ENCODE results near the gene FTH1. TPM values are rescaled to one million over a fixed set of nuclear protein-coding genes. Genes with fewer than 3 reads are reported as not detected.
"Not testable (repeated sequence)": the region's sequence is repeated elsewhere in the genome, so short reads cannot be mapped to it uniquely, and the experiment has no call there.

The FTH1 gene
- polyA plus RNA-seq, 4 donors, result 3,413 to 10,000 (median 8,267) TPM

- Histone ChIP-seq H3K27ac (ENCODE audit: low read depth in 1 of 3, low read length in 2 of 3) (no peak overlapping the region), H3K9me3 (ENCODE audit: control insufficient read depth in 2 of 2, insufficient read depth in 1 of 2, low read depth in 1 of 2, low read length in 1 of 2) (no peaks in the 10 kb centered on the region), H3K27me3 (ENCODE audit: control insufficient read depth in 3 of 3, insufficient read depth in 3 of 3, low read length in 3 of 3) (no peaks in the 10 kb centered on the region), H3K4me1 (ENCODE audit: control insufficient read depth in 3 of 3, insufficient read depth in 2 of 3, low read depth in 1 of 3, low read length in 2 of 3) (peaks cover 0 to 9% (median 4%) of the 10 kb centered on the region in 3 donors), H3K36me3 (ENCODE audit: control insufficient read depth in 3 of 3, insufficient read depth in 2 of 3, low read depth in 1 of 3, low read length in 3 of 3) (no peaks in the 10 kb centered on the region), H3K4me3 (ENCODE audit: low read depth in 1 of 3, low read length in 3 of 3) (no peak overlapping the region)
- 80 to 100% (median 99%) methylated on average over 4 of the region's 4 CpGs for WGBS, 3 donors
- DNase-seq (no peak), FAIRE-seq (no peak)
These were observed 43.6 kb upstream of the FTH1 start for GRCh38 chr11:62010935-62011528.

DNA sequence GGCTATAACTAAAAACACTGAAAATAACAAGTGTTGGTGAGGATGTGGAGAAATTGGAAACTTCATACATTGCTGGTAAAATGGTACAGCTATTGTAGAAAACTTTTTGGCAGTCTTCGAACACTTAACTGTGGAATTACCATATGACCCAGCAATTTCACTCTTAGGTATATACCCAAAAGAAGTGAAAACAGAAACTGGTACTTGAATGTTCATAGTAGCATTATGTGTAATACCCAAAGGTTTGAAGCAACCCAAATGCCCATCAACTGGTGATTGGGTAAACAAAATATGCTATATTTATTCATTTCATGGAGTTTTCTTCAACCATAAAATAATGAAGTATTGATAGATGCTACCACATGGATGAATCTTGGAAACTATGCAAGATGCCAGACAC lies 40.8 kb upstream of the FTH1 start:
- Histone ChIP-seq H3K4me1 (ENCODE audit: control insufficient read depth in 3 of 3, insufficient read depth in 2 of 3, low read depth in 1 of 3, low read length in 2 of 3) (peaks cover 0 to 4% (median 0%) of the 10 kb centered on the region in 3 donors), H3K27me3 (ENCODE audit: control insufficient read depth in 3 of 3, insufficient read depth in 3 of 3, low read length in 3 of 3) (no peaks in the 10 kb centered on the region), H3K27ac (ENCODE audit: low read depth in 1 of 3, low read length in 2 of 3) (no peak overlapping the region), H3K4me3 (ENCODE audit: low read depth in 1 of 3, low read length in 3 of 3) (no peak overlapping the region), H3K9me3 (ENCODE audit: control insufficient read depth in 2 of 2, insufficient read depth in 1 of 2, low read depth in 1 of 2, low read length in 1 of 2) (no peaks in the 10 kb centered on the region), H3K36me3 (ENCODE audit: control insufficient read depth in 3 of 3, insufficient read depth in 2 of 3, low read depth in 1 of 3, low read length in 3 of 3) (no peaks in the 10 kb centered on the region)
- DNase-seq (no peak), FAIRE-seq (no peak)
- WGBS, 3 donors, result 64 to 94% (median 85%) methylated on average over 1 of the region's 1 CpG

DNA sequence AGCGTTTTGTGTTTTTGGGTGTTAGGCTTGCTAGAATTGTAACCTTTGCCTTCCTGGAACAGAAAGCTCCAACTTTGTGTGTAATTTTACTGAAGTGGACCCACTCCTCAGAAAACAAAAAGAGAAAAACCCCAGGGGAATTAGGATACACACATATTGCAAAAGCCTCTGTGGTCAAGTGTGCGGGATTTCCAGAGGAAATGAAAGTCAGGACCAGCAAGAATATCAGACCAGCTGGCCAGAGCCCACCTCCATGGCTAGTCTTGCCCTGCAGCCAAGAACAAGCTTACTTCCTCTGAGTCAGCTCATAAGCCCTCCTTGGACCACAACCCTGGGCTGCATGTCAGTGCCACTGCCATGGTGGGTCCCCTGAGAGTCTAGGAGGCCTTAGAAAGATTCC lies 37.0 kb upstream of the FTH1 start:
- DNase-seq (no peak), FAIRE-seq (no peak)

GRCh38 chr11:62002283-62002682 lies 34.8 kb upstream of the FTH1 start:
- not testable (repeated sequence) for FAIRE-seq; H3K36me3 ChIP-seq (ENCODE audit: control insufficient read depth in 3 of 3, insufficient read depth in 2 of 3, low read depth in 1 of 3, low read length in 3 of 3); H3K27me3 ChIP-seq (ENCODE audit: control insufficient read depth in 3 of 3, insufficient read depth in 3 of 3, low read length in 3 of 3); H3K4me3 ChIP-seq (ENCODE audit: low read depth in 1 of 3, low read length in 3 of 3); DNase-seq
- Histone ChIP-seq H3K9me3 (ENCODE audit: control insufficient read depth in 2 of 2, insufficient read depth in 1 of 2, low read depth in 1 of 2, low read length in 1 of 2) (peaks cover 1 to 17% of the 10 kb centered on the region in 2 donors), H3K27ac (ENCODE audit: low read depth in 1 of 3, low read length in 2 of 3) (peak overlapping the region; percentile 55 to 78 (median 67)), H3K4me1 (ENCODE audit: control insufficient read depth in 3 of 3, insufficient read depth in 2 of 3, low read depth in 1 of 3, low read length in 2 of 3) (peaks cover 0 to 21% (median 0%) of the 10 kb centered on the region in 3 donors)
- WGBS, 3 donors, result 85 to 90% (median 88%) methylated on average over 8 of the region's 8 CpGs

More for the DNA sequence above, 37.0 kb upstream of the FTH1 start:
- H3K4me3 ChIP-seq (ENCODE audit: low read depth in 1 of 3, low read length in 3 of 3), result no peak overlapping the region
- H3K27me3 ChIP-seq (ENCODE audit: control insufficient read depth in 3 of 3, insufficient read depth in 3 of 3, low read length in 3 of 3), result no peaks in the 10 kb centered on the region
- peaks cover 0 to 5% of the 10 kb centered on the region in 2 donors for H3K9me3 ChIP-seq (ENCODE audit: control insufficient read depth in 2 of 2, insufficient read depth in 1 of 2, low read depth in 1 of 2, low read length in 1 of 2)
- peak overlapping the region in 1 of 3 donors; percentile 58 for H3K27ac ChIP-seq (ENCODE audit: low read depth in 1 of 3, low read length in 2 of 3)
- no peaks in the 10 kb centered on the region for H3K36me3 ChIP-seq (ENCODE audit: control insufficient read depth in 3 of 3, insufficient read depth in 2 of 3, low read depth in 1 of 3, low read length in 3 of 3)
- H3K4me1 ChIP-seq (ENCODE audit: control insufficient read depth in 3 of 3, insufficient read depth in 2 of 3, low read depth in 1 of 3, low read length in 2 of 3), result peaks cover 0 to 21% (median 0%) of the 10 kb centered on the region in 3 donors
- 47 to 72% (median 58%) methylated on average over 2 of the region's 2 CpGs for WGBS, 3 donors

DNA sequence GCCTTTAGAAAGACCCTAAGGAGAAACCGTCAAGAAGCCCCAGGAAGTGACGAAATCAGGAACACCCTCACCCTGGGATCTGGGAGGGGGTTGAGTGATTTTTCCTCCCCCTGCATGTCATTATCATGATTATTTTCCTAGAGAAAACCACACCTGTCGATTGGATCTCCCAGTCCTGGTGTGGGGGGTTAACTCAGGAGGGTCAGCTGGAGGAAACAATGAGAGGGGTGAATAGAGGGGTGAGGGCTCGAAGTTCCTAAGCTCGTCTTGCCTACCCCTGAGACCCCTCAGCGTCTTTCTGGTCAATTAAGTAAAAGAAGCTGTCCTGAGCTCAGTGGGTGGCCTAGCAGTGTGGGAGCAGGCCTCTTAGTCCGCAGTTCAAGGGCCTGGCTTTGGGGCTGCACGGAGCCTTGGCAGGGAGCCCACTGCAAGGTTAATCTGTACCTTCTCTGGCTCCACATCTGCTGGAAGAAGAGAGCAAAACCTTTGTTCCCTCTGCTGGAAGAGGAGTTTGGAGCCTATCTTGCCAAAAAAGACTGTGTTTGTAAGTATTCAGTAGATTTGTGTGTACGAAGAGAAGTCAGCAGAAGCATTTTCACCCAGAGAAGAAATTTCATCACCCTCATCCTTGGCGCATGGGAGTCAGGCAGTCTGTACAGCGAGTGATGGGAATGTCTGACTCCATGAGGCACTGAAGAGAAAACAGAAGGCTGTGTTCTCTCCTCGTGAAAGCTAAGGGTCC lies 34.2 kb upstream of the FTH1 start:
- peaks cover 0 to 21% (median 0%) of the 10 kb centered on the region in 3 donors for H3K4me1 ChIP-seq (ENCODE audit: control insufficient read depth in 3 of 3, insufficient read depth in 2 of 3, low read depth in 1 of 3, low read length in 2 of 3)
- DNase-seq, result peak; percentile 83 to 89

GRCh38 chr11:62000539-62001446 lies 33.4 kb upstream of the FTH1 start:
- H3K27ac ChIP-seq (ENCODE audit: low read depth in 1 of 3, low read length in 2 of 3), result peak overlapping the region; percentile 67 to 78 (median 78)

More for the DNA sequence above, 34.2 kb upstream of the FTH1 start:
- Histone ChIP-seq H3K9me3 (ENCODE audit: control insufficient read depth in 2 of 2, insufficient read depth in 1 of 2, low read depth in 1 of 2, low read length in 1 of 2) (peaks cover 1 to 17% of the 10 kb centered on the region in 2 donors), H3K27me3 (ENCODE audit: control insufficient read depth in 3 of 3, insufficient read depth in 3 of 3, low read length in 3 of 3) (no peaks in the 10 kb centered on the region), H3K36me3 (ENCODE audit: control insufficient read depth in 3 of 3, insufficient read depth in 2 of 3, low read depth in 1 of 3, low read length in 3 of 3) (peaks cover 0 to 2% (median 0%) of the 10 kb centered on the region in 3 donors), H3K27ac (ENCODE audit: low read depth in 1 of 3, low read length in 2 of 3) (peak overlapping the region; percentile 67 to 78 (median 78)), H3K4me3 (ENCODE audit: low read depth in 1 of 3, low read length in 3 of 3) (no peak overlapping the region)
- no peak for FAIRE-seq
- 15 to 41% (median 21%) methylated on average over 12 of the region's 12 CpGs for WGBS, 3 donors

DNA sequence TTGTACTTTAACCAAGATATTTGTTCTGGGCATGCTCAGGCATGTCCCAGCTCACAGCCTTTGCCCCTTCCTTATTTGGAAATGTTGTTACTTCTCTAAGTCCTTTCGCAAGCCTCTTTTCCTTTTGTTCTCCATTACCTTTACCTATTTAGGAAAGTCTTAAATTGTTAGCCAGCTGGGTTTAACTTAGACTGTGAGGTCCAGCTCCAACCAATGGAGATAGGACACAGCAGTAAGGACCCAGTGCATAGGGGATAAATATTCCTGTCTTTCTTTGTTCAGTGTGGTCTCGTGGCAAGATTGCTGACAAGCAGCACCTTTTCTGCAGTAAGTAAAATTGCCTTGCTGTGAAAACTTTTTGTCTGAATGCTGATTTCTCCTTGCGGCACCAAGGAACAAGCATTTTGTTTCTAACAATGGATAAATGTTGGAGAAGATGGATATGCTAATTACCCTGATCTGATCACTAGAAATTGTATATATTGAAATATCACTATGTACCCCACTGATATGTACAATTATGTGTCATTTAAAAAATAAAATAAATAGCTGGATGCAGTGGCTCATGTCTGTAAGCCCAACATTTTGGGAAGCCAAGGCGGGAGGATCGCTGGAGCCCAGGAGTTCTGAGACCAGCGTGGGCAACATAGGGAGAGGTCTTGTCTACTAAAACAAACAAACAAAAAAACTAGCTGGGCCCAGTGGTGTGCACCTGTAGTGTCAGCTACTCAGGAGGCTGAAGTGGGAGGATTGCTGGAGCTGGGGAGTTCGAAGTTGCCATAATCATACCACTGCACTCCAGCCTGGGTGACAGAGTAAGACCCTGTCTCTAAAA lies 31.9 kb upstream of the FTH1 start:
- DNase-seq (peak in 1 of 2 donors; percentile 48), FAIRE-seq (no peak)
- WGBS, 3 donors, result 92 to 97% (median 95%) methylated on average over 7 of the region's 7 CpGs
- H3K36me3 ChIP-seq (ENCODE audit: control insufficient read depth in 3 of 3, insufficient read depth in 2 of 3, low read depth in 1 of 3, low read length in 3 of 3), result peaks cover 0 to 2% (median 0%) of the 10 kb centered on the region in 3 donors
- no peak overlapping the region for H3K4me3 ChIP-seq (ENCODE audit: low read depth in 1 of 3, low read length in 3 of 3)
- no peak overlapping the region for H3K27ac ChIP-seq (ENCODE audit: low read depth in 1 of 3, low read length in 2 of 3)
- H3K27me3 ChIP-seq (ENCODE audit: control insufficient read depth in 3 of 3, insufficient read depth in 3 of 3, low read length in 3 of 3), result no peaks in the 10 kb centered on the region
- H3K4me1 ChIP-seq (ENCODE audit: control insufficient read depth in 3 of 3, insufficient read depth in 2 of 3, low read depth in 1 of 3, low read length in 2 of 3), result peaks cover 0 to 21% (median 0%) of the 10 kb centered on the region in 3 donors
- peaks cover 1 to 17% of the 10 kb centered on the region in 2 donors for H3K9me3 ChIP-seq (ENCODE audit: control insufficient read depth in 2 of 2, insufficient read depth in 1 of 2, low read depth in 1 of 2, low read length in 1 of 2)

More at GRCh38 chr11:62000539-62001446, 33.4 kb upstream of the FTH1 start:
- Histone ChIP-seq H3K4me1 (ENCODE audit: control insufficient read depth in 3 of 3, insufficient read depth in 2 of 3, low read depth in 1 of 3, low read length in 2 of 3) (peaks cover 0 to 21% (median 0%) of the 10 kb centered on the region in 3 donors), H3K36me3 (ENCODE audit: control insufficient read depth in 3 of 3, insufficient read depth in 2 of 3, low read depth in 1 of 3, low read length in 3 of 3) (peaks cover 0 to 2% (median 0%) of the 10 kb centered on the region in 3 donors), H3K4me3 (ENCODE audit: low read depth in 1 of 3, low read length in 3 of 3) (no peak overlapping the region), H3K27me3 (ENCODE audit: control insufficient read depth in 3 of 3, insufficient read depth in 3 of 3, low read length in 3 of 3) (no peaks in the 10 kb centered on the region), H3K9me3 (ENCODE audit: control insufficient read depth in 2 of 2, insufficient read depth in 1 of 2, low read depth in 1 of 2, low read length in 1 of 2) (peaks cover 1 to 17% of the 10 kb centered on the region in 2 donors)
- WGBS, 3 donors, result 48 to 76% (median 60%) methylated on average over 23 of the region's 23 CpGs
- DNase-seq, result peak in 1 of 2 donors; percentile 49
- FAIRE-seq, result no peak

Data from small intestine (tissue), 7 donors.